ENCODE data around the gene FHIP1B.

FHIP1B gene

DNA sequence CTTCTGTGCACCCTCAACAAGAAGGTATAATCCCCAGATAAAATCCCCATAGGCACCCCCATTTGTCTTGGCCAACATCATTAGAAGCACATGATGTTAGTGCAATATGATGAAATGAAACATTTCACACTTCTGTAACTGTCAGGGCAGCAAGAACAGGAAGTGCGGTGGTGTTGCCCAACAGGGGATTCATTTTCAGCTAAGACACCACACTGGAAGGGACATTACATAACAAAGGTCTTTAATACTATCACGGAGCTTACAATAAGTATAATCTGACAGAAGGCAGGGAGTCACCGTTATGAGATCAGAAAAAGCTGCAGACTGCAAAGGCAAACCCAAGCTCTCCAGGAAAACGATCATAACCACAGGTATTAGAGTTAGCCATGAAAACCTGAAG lies 33.5 kb downstream of the FHIP1B start:
- peak; percentile 4 for DNase-seq (ENCODE audit: low spot score)

- peak; percentile 42 for DNase-seq (ENCODE audit: low spot score)
Measured at GRCh38 chr11:6199174-6199810, 35.1 kb downstream of the FHIP1B start, which contains the start of gene OR52W1. Gene OR52W1 (plus strand): TSS chr11:6199224. CDS start chr11:6199224, 0 bp downstream.

DNA sequence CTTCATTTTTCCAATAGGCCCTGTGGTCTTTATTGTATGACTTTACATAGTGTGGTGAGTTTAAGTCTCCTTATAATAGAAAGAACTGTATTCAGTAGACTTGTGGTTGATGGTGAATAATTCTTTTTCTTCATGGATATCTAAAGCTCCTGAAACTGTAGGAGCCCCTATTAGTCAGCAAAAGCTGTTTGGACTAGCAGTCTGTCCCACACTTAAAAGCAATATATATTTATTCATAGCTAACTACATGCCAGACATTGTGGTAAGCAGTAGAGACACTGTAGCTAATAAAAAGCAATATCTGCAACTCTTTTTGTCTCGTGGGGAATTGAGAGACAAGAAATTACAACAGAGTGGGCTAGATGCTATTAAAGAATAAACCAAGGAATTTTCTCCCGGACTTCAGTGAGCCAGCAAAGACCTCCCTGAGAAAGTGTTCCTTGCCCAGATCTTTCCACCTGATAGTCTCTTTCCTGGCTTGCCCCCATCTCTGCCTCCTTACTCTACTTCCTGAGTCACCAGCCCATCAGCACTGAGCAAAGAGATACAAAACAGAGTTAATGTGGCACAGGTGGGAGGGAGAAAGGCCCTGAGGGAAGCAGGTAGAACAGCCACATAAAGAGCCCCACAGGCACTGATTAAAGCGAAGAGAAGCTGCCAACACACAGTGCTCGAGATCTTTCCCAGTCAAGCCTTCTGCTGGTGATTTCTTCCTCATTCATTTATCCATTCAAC lies 36.8 kb downstream of the FHIP1B start:
- no peak for DNase-seq (ENCODE audit: low spot score)

DNA sequence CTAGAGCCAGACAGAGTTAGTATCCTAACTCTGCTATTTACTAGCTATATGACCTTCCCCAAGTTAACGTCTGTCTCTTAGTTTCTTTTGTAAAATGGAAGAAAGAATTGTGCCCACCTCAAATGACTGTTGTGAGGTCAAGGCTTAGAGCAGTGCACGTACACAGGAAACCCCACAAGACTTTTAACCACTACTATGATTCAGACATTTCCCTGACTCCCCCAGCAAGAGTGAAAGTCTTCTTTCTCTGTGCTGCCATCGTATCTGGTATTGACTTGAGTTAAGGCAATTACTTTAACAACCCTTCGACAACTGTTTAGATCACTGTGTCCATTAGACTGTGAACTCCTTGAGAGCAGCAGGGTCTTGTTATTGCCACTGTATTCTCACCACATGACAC lies 38.0 kb downstream of the FHIP1B start:
- no peak for DNase-seq (ENCODE audit: low spot score)

GRCh38 chr11:6194065-6194581 lies 40.3 kb downstream of the FHIP1B start:
- no peak for DNase-seq (ENCODE audit: low spot score)

GRCh38 chr11:6191742-6192141 lies 42.7 kb downstream of the FHIP1B start:
- DNase-seq (ENCODE audit: low spot score): no peak

- DNase-seq (ENCODE audit: low spot score): no peak
Measured at GRCh38 chr11:6175440-6175839, 59.0 kb downstream of the FHIP1B start.

DNA sequence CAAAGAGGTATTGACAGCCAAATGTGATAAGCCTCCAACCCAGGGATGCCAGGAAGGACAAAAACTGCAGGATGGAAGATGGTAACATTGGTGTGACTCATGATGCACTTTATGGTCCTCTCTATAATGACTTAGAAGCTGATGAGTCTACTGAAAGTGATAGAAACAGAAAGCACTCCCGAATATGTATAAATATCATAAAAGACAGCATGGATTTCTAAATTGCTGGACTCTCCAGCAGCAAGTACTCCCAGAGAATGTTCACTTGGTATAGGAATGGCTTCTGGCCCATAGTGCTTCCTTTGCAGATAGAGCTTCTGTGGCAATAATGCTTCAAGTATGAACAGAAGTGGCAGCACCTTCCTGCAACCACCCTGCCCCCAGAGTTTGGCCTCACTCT lies 64.2 kb downstream of the FHIP1B start, which contains the start of gene OR52B2:
TSS of gene OR52B2 (minus strand) at position 101 of the 400 bp plus-strand sequence. CDS start at position 101, 0 bp downstream.
- DNase-seq (ENCODE audit: low spot score): no peak
